ENCODE data around the gene ADAM10.

The ADAM10 gene

GRCh38 chr15:58551084-58551763, 198.3 kb downstream of the ADAM10 start:
- H3K9me3 ChIP-seq, result no peaks in the 10 kb centered on the region
- TF ChIP-seq CTCF (IDR thresholded peaks at IDR 0.05), result no peak
- peak overlapping the region in 1 of 2 experiments; percentile 23 for H3K4me3 ChIP-seq (ENCODE audit: low read depth in 1 of 2, low read length in 1 of 2)
- peaks cover 12 to 15% of the 10 kb centered on the region in 2 experiments for H3K4me1 ChIP-seq (ENCODE audit: control insufficient read depth in 1 of 2, insufficient read depth in 1 of 2, low read depth in 1 of 2, low read length in 1 of 2)
- H3K27ac ChIP-seq, result peak overlapping the region; percentile 17
- no peaks in the 10 kb centered on the region for H3K36me3 ChIP-seq
- no peaks in the 10 kb centered on the region for H3K27me3 ChIP-seq

GRCh38 chr15:58549785-58550074, 199.8 kb downstream of the ADAM10 start:
- H3K9me3 ChIP-seq, result no peaks in the 10 kb centered on the region
- H3K36me3 ChIP-seq, result no peaks in the 10 kb centered on the region
- no peaks in the 10 kb centered on the region for H3K27me3 ChIP-seq
- peaks cover 12 to 15% of the 10 kb centered on the region in 2 experiments for H3K4me1 ChIP-seq (ENCODE audit: control insufficient read depth in 1 of 2, insufficient read depth in 1 of 2, low read depth in 1 of 2, low read length in 1 of 2)
- no peak overlapping the region for H3K27ac ChIP-seq
- no peak overlapping the region for H3K4me3 ChIP-seq (ENCODE audit: low read depth in 1 of 2, low read length in 1 of 2)
- TF ChIP-seq CTCF (IDR thresholded peaks at IDR 0.05), result no peak

- no peak overlapping the region for H3K27ac ChIP-seq
- TF ChIP-seq CTCF (IDR thresholded peaks at IDR 0.05), result no peak
- H3K36me3 ChIP-seq, result no peaks in the 10 kb centered on the region
- H3K27me3 ChIP-seq, result no peaks in the 10 kb centered on the region
- H3K9me3 ChIP-seq, result no peaks in the 10 kb centered on the region
- peaks cover 13 to 15% of the 10 kb centered on the region in 2 experiments for H3K4me1 ChIP-seq (ENCODE audit: control insufficient read depth in 1 of 2, insufficient read depth in 1 of 2, low read depth in 1 of 2, low read length in 1 of 2)
- no peak overlapping the region for H3K4me3 ChIP-seq (ENCODE audit: low read depth in 1 of 2, low read length in 1 of 2)
Measured at GRCh38 chr15:58549013-58549784, 200.3 kb downstream of the ADAM10 start.

GRCh38 chr15:58548308-58549012, 201.0 kb downstream of the ADAM10 start:
- no peak overlapping the region for H3K4me3 ChIP-seq (ENCODE audit: low read depth in 1 of 2, low read length in 1 of 2)
- no peaks in the 10 kb centered on the region for H3K27me3 ChIP-seq
- H3K36me3 ChIP-seq, result no peaks in the 10 kb centered on the region
- H3K27ac ChIP-seq, result no peak overlapping the region
- TF ChIP-seq CTCF (IDR thresholded peaks at IDR 0.05), result no peak
- H3K9me3 ChIP-seq, result no peaks in the 10 kb centered on the region
- H3K4me1 ChIP-seq (ENCODE audit: control insufficient read depth in 1 of 2, insufficient read depth in 1 of 2, low read depth in 1 of 2, low read length in 1 of 2), result peaks cover 17 to 21% of the 10 kb centered on the region in 2 experiments

- H3K27me3 ChIP-seq, result no peaks in the 10 kb centered on the region
- H3K9me3 ChIP-seq, result no peaks in the 10 kb centered on the region
- no peak overlapping the region for H3K27ac ChIP-seq
- TF ChIP-seq CTCF (IDR thresholded peaks at IDR 0.05), result no peak
- no peaks in the 10 kb centered on the region for H3K36me3 ChIP-seq
- peaks cover 17 to 21% of the 10 kb centered on the region in 2 experiments for H3K4me1 ChIP-seq (ENCODE audit: control insufficient read depth in 1 of 2, insufficient read depth in 1 of 2, low read depth in 1 of 2, low read length in 1 of 2)
- H3K4me3 ChIP-seq (ENCODE audit: low read depth in 1 of 2, low read length in 1 of 2), result no peak overlapping the region
Measured at GRCh38 chr15:58547628-58548307, 201.7 kb downstream of the ADAM10 start.

All from neutrophil (primary cell).